Gastrocnemius medialis (tissue), 4 donors: ENCODE measurements around the gene SLC22A2.

Experiments used
- POLR2A ChIP-seq, 2 donors: fragments of 450-650 bp; IDR thresholded peaks; one replicate each; pipeline ENCODE4 v1.6.1; 2017; ENCODE audit warnings: antibody characterized with exemption in 2 of 2, mild to moderate bottlenecking in 2 of 2, moderate library complexity in 2 of 2
- TF ChIP-seq, protein P1 (sequence below), 5 experiments: fragments of 450-650 bp in 3 of 5; fragments of 200-600 bp in 2 of 5; sonication (generic) in 2 of 5; IDR thresholded peaks in 4 of 5; conservative IDR thresholded peaks in 1 of 5; 1 replicate in 4 of 5; 2 replicates in 1 of 5; pipeline ENCODE4 v1.5.1; 2016 to 2019; ENCODE audit warnings: antibody characterized with exemption in 5 of 5, mild to moderate bottlenecking in 3 of 5, moderate library complexity in 3 of 5

DNA sequence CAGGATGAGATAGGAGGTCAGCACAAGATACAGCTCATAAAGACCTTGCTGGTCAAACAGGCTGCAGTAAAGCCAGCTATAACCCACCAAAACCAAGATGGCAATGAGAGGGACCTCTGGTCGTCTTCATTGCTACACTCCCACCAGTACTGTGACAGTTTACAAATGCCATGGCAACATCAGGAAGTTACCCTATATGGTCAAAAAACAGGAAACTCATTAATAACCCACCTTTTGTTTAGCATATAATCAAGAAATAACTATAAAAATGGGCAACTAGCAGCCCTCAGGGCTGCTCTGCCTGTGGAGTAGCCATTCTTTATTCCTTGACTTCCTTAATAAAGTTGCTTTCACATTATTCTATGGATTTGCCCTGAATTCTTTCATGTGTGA is 30.9 kb downstream of the SLC22A2 start:
- TF ChIP-seq, protein P1, sequence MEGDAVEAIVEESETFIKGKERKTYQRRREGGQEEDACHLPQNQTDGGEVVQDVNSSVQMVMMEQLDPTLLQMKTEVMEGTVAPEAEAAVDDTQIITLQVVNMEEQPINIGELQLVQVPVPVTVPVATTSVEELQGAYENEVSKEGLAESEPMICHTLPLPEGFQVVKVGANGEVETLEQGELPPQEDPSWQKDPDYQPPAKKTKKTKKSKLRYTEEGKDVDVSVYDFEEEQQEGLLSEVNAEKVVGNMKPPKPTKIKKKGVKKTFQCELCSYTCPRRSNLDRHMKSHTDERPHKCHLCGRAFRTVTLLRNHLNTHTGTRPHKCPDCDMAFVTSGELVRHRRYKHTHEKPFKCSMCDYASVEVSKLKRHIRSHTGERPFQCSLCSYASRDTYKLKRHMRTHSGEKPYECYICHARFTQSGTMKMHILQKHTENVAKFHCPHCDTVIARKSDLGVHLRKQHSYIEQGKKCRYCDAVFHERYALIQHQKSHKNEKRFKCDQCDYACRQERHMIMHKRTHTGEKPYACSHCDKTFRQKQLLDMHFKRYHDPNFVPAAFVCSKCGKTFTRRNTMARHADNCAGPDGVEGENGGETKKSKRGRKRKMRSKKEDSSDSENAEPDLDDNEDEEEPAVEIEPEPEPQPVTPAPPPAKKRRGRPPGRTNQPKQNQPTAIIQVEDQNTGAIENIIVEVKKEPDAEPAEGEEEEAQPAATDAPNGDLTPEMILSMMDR (IDR thresholded peaks at IDR 0.05 in 4 of 5, conservative IDR thresholded peaks at IDR 0.05 in 1 of 5): no peak
- no peak for TF ChIP-seq POLR2A (IDR thresholded peaks at IDR 0.05)
